Measurements from ENCODE around the gene DENND2C.

DENND2C gene

DNA sequence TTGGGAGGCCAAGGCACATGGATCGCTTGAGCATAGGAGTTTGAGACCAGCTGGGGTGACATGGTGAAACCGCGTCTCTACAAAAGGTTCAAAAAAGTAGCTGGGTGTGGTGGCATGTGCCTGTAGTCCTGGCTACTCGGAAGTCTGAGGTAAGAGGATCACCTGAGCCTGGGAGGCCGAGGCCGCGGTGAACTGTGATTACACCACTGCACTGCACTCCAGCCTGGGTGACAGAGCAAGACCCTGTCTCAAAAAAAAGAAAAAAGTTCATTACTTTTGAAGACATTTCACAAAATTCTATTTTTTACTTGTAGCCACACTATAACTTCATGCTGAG lies 2.1 kb upstream of the DENND2C start:
- no peak for DNase-seq

DNA sequence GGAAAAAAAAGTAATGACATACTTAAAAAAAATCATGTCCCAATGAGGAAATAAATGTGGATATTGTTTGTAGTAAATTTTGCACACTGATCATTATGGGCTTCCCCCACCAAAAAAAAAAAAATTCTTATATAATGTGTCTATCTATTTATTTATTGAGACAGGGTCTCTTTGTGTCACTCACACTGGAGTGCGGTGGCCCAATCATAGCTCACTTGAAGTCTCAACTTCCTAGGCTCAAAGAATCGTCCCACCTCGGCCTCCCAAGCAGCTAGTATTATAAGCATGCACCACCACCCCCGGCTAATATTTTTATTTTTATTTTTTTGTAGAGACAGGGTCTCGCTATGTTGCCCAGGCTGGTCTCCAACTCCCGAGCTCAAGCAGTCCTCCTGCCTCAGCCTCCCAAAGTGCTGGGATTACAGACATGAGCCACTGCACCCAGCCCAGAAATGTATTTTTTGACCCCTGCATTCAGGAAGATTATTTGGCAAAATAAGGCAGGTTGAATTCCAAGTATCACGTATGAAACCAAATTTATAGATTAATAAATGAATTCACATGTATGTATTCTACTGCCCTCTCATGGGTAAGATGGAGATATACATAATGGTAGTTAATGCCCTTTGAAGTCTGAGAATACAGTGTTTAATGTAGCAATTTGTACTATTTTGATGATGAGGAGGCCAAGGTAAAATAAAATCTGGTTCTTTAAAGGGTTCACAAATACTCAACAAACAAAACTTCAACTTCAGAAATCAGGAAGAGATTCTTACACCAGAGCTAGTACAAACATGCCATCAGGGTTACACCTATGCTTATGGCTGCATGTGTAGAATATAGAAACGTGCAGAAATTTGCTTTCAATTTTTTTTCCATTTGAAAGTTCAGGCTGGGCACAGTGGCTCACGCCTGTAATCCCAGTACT lies 1.4 kb upstream of the DENND2C start:
- DNase-seq = no peak

DNA sequence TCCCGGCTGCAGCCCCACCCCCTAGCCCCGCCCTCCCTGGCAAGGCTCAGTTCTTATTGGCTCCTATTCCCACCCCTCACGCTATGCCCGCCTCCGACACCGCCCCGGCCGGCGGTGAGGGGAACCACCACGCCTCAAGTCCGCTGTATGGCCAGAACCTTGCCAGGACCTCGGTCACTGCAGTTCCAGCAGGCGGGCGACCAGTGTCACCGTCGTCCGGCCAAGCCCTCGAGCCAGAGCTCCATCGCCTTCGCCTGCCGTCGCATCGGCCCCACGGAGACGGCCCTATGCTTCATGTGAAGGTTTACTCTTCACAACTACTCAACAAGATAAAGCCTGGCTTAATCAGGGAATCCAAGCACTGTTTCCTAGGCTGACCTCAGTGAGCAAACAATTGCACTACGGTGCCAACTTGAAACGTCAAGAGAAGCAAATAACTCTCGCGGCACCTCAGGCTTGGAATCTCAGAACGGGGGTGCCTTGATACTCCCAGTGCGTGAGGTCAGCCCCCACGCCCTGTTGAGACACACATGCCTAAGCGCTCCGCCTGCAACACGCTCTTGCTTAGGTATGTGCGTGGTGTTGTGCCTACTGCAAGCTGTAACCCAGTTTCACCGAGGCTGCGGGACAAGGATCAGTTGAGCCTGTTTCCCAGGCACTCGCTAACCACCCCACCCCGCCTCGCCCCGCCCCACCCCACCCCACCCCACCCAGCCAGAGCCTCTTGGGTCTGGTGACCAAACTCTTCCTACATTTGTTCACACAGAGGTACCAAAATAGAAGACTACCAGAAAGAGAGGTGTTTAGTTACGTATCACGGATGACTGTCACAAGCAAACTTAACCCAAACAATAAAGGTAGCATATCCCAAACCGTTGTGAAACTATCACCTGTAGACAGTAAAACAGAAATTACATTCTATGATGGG lies 498 bp upstream of the DENND2C start:
- DNase-seq = peak; percentile 59

DNA sequence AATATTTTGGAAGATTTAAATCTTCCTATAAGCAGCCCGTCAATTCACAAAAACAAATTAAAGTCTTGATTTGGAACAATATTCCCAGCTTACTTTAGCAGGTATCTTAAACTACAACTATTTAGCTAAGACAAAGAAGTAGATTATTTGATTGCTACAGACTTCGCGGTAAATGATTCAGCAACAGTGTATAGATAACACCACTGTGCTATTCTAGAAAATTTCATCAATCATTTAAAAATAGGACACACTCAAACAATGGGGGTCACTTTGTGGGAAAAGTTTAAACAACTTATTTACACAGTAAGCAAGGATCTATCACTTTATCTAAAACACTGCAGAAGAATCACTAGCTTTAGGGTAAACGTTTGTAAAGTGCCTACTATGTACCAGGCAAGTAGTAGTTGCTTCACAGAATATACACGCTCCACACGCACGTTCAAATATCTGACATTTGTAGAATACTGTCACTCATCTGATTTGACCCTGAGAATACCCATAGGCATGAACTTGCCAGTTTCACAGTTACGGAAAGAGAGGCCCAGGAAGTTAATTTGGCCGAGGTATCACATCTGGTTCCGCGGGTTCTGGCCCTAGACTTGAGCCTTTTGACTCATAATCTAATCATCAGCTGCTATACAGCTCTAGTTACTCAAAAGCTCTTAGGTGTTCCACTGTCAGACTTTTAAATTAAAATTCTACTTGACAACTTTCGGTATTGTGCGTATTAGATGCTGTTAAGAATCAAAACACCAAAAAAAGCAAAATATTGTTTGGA lies 876 bp downstream of the DENND2C start:
- no peak for DNase-seq

DNA sequence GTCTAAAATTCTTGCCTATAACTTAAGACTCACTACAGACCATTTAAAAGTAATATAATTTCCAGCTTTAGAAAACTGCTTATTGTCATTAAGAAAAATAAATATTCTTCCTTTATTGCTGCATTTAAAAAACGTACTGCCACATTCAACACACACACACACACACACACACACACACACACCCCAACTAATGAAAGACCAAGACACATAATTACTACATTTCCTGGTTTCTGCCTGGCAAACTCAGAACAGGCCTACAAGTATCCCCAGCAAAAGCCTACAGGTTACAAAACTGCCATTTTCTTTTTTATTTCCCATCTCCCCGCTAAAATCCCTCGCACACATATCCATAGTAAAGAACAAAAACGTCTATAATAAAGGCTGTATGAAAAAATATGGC lies 1.5 kb downstream of the DENND2C start:
- DNase-seq = no peak

DNA sequence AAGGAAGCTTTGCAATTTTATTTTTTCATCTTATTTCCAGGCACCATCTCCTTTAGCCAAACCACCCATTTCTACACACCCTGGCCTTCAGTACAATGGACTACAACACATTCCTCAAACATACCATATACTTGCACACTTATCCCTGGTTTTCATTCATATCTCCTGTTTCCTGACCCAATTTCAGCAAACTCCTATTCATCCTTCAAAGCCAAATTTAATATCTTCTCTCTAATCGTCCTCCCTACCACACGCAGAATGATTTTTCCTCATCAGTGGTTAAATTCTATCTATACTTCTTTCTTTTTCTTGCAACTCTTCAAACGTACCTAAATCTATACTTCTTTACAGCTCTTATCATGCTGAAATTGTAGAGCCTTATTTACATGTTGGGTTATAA lies 2.9 kb downstream of the DENND2C start:
- DNase-seq = no peak

DNA sequence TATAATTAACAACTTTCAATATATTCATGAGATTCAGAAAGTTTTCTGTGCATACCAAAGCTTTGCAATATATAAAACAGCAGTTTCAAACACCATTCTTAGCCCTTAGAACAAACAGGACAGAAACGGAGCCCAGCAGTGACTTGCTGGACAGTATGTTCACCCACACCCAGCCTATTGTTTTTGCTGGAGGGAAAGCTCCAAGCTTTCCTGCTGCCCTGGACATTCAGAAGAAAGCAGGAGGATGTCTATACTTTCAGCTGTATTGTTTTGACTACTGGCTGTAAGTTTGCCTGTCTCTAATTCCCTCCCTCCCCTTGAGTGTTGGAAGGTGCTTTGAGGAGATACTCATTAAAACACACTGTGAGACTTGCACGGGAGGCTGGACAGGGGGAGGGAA lies 9.6 kb downstream of the DENND2C start:
- DNase-seq = no peak

DNA sequence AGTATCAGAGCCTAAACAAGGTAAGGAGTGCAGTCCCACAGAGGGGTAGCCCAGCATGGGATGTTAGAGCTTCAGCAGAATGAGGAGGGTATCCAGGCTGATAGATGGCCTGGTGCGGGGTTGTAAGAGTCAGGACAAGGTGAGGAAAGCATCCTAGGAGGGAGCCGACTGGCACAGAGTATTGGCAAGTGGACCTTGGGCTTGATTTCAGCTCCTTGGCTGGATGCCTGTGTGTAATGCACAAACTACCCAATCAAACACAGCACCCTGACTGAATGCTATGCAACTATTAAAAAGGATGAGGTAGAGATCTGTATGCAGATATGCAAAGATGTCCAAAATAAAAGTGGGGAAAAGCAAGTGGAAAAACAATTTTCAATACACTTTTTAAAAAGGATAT lies 18.0 kb downstream of the DENND2C start:
- no peak for DNase-seq

DNA sequence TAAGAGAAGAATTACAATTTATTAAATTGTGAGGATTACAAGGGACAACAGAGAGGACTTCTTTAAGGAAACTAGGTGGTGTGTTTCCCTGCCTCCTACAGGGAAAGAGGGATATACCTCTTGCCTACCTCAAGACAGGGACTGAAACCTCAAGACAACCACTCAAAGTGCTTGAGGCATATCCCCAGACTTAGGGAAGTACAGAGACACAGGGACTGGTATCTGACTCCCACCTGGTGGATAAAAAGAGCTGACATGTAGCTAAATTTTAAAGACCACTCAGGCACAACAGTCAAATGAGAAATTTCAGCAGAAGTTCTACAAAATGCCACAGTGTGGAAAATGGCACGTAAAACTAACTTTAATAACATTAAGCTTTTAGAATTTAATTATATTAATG lies 21.3 kb downstream of the DENND2C start:
- DNase-seq = no peak

DNA sequence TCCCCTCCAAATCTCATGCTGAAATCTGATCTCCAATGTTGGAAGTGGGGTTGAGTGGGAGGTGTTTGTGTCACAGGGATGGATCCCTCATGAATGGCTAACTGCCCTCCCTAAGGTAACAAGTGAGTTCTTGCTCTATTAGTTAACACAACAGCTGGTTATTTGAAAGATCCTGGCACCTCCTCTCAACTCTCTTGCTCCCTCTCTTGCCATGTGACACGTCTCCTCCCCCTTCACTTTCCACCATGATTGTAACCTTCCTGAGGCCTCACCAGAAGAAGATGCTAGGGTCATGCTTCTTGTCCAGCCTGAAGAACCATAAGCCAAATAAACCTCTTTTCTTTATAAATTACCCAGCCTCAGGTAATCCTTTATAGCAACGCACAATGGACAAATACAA lies 28.5 kb downstream of the DENND2C start:
- no peak for DNase-seq

DNA sequence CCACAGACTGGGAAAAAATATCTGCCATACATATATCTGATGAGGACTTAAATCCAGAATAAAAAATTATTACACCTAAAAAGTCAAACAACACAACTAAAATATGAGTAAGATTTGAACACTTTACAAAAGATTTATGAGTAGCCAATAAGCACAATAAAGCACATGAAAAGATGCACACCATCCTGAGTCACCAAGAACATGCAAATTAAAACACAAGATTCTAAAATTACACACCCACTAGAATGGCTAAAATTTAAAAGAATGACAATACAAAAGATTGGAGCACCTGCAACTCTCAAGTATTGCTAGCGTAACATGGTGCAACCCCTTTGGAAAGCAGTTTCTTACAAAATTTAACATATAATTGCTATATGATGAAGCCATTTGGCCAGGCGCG lies 30.9 kb downstream of the DENND2C start:
- DNase-seq = no peak

DNA sequence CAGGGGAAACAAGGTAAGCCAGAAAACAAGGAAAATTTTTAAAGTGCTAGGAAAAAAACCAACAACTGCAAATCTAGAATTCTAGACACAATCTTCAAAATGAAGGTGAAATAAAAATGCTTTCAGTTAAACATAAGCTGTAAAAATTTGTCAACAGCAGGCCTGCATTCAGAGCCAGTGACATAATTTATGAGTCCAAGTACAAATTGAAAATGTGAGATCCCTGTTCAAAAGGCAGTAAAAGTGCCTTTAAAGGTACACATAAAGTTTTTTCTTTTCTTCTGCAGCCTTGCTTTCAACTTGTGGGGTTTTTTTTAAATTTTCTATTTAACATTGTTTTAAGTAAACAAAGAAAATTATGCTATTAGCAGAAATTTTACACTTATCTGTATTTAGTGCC lies 37.4 kb downstream of the DENND2C start:
- DNase-seq = no peak

DNA sequence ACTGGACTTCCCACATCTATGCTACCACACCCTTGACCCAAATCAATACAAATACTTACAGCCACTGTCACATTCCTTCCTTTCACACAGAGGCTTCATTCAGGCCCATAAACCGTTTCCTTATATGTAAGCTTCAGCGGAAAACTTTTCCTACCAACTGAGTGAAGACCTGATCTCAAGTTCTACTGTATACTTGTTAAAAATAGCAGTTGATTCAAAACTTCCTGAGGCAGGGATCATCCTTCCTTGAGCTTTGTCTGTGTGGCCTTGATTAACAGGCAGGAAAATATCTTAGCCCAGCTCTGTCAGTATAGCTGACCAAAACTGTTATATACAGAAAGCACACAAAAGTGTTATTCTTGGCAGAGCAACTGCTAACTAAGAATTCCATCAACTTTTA lies 42.7 kb downstream of the DENND2C start:
- DNase-seq = no peak

DNA sequence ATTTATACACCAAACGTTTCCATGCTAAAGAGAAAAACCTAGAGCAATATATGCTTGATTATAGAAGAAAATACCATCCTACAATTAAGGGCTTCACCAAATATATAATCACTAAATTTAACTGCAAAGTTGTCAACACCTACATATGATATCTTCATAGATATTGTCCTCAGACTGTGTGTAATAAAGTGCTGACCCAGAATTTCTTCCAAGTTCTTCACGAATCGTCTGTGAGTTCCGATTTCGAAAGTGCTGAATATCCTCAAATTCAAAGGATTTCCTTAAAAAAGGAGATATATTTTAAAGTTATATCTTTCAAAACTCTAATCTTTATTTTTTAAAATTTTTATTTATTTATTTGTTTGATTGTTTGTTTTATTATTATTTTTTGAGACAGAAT lies 46.5 kb downstream of the DENND2C start:
- no peak for DNase-seq

DNA sequence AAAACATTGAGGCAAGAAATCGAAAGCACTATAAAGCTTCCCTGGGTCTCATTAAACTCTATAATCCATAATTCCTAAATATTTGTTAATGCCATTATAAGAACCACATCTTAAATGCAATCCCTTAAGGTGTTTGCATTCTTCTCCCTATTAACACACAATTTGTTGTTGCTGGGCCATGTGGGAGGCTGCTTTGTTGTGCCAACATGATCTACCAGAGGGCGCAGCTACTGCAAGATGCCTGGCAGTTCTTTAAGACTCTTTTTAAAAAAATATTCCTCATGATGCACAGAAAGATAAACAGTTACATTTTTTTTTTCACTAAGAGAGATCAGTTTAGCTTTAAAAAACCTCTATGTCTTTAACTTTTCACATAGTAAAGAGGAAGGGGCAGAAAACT lies 49.4 kb downstream of the DENND2C start:
- DNase-seq = no peak

DNA sequence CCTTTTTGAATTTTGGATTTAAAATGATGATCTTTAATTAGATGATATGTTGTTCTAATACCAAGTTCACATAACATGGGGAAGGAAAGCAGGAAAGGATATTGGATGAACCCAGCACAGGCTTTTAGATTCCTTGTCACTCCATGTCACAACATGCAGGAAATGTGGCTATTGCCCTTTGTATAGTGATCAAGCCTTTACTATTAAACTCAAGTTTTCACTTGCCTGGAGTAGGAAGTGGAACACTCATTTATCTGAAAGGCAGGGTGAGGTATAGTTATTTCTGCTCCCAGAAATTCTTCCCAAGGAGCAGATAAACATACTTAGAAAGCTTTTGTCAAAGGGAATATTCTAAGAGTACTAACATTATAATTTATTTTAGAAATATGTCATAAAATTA lies 51.2 kb downstream of the DENND2C start:
- no peak for DNase-seq

DNA sequence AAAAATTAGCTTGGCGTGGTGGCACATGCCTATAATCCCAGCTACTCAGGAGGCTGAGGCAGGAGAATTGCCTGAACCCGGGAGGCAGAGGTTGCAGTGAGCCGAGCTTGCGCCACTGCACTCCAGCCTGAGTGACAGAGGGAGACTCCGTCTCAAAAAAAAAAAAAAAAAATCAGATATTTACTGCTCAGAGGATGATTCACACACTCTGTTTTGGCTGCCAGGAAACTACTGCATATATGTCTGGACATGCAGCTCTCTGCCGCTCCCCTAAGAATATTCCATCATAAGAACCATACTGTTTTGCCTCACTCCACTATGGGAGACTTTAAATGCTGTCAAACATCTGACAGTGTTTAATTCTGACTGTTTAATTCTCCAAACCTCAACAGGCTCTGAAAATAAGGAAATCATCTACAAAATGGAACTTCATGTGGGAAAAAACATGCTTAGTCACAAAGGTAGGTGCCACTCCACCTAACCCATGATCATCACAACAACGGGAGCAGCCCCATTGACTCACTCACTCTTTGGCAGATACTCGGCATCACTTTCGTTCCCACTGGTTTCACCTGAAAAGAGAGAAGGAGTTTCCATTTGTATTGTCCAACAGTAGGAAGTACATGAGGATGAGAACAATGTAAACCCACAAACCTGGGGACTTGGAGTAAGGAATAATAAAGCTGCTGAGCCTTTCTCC lies 59.2 kb downstream of the DENND2C start:
- DNase-seq = no peak

DNA sequence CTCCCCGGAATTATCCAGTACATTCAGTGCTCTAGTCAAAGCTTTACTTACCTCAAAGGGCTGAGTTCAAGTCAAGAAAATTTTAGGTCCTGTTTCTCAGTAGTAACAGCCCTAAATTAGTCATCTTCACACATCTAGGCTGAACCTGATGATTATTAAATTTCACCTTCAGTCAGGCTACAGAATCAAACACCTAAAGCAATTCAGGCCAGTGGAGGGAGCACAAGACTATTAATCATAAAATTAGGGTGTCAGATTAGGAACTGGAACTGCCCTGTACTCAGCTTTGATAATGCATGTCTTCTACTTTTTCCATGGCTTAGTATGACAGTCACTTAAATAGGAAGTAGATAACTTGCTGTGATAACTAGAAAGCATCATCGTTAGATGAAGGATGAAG lies 60.0 kb downstream of the DENND2C start:
- no peak for DNase-seq

DNA sequence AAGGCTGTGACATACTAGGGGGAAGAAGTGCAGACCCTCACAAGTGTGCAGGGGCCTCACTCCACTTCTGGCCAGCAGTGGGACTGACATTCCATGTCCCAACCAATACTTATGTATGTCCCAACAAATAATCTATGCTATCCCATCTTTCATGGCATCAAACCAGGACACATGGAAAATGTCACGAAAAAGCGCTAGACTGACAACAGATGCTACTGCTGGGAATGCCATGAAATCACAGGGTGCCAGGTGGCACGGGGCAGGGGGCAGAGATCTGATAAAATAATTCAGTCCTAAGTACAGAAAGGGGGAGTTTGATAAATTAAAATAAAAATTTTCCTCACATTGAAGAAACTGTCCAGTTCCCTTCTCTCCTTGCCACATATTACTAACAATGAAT lies 60.8 kb downstream of the DENND2C start:
- DNase-seq = no peak

DNA sequence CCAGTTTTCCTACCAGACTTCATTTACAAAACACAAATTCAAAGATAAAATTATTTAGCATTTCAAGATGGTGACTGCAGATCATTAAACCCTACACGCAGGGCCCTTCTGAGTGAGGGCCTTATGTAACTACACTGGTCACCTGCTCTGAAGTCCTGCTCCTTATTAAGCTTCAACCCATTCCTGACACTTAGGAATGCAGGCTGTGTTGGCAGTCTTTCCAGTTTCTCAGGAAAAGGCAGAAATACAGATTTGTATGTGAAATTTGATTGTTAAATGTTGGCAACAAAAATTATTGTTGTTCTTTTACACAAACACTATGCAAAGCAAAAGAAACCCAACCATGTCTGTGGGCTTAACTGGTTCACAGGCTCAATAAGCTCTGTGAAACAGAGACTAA lies 62.6 kb downstream of the DENND2C start:
- DNase-seq = no peak

DNA sequence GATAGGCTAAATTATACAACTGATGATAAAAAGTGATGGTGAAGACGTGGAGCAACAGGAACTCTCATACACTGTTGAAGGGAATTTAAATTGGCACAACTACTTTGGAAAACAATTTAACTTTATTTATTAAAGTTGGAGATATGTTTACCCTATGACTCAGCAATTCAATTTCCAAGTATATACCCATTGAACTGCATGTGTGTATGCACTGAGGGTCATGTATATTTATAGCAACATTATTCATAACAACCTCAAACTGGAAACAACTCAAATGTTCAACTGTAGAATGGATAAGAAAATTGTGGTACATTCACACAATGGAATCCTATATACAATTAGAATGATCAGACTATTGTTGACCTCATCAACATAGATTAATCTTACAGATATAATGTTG lies 71.9 kb downstream of the DENND2C start:
- no peak for DNase-seq

DNA sequence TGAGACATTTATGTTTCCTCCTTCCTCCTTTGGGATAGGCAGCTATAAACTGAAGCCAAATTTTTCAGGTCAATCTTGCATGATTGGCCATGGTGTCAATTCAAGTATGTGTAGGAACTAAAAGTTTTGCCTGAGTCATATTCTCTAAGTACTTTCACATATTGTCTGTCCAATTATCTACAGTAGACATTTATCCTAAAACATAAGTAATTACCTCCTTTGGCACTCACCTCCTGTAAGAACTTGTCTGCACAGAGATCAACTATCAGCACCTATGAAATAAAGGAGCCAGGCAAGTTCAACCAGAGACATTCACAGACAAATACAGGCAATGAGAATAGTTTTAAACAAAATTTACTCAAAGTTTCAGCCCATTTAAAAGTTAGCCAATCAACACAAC lies 74.2 kb downstream of the DENND2C start:
- no peak for DNase-seq

DNA sequence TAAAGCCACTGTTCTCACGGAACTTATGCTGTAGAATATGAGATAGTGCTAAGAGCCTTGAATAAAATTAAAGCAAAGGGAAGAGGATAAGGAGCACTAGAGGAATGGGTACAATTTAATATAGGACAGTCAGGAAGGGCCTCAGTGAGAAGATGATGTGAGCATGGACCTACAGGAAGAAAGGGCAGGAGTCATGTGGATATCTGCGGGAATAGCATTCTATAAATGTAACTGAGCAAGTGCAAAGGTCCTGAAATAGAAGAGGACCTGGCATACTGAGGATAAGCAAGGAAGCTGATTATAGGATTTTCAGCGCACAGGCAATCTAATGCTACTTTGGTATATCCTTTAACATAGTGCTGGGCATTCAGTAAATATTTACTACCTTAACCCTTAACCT lies 75.8 kb downstream of the DENND2C start:
- DNase-seq = no peak
